Measurements from ENCODE around the gene AMBRA1. TPM values are rescaled to one million over a fixed set of nuclear protein-coding genes. Genes with fewer than 3 reads are reported as not detected.

The AMBRA1 gene
- total RNA-seq, 4 donors from 2014 or later = 20.2 to 31.3 (median 25.9) TPM

DNA sequence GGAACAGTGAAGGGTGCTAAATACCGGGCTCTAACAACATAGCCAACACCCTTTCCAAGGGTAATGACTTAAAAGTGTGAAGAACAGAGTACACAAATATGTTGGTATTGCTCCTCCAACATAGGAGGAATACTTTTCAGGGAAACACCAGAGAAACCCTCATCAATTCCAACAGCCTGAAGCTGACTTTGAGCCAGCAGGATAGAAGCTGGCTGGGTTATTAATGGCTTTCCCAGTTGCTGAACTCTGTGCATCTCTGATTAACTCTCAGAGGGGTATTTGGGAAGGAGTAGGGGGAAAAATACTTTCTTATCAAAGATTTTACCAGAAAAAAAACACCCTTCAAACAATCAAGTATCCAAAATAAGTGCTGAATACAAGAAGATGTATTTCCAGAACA, 95.6 kb downstream of the AMBRA1 start:
- DNase-seq = no peak
- no peaks in the 10 kb centered on the region for H3K27me3 ChIP-seq
- intact Hi-C loops (cut with DNase I) = no loop called here
- H3K4me1 ChIP-seq = no peaks in the 10 kb centered on the region
- no peak overlapping the region for H3K4me3 ChIP-seq
- no peaks in the 10 kb centered on the region for H3K9me3 ChIP-seq
- H3K36me3 ChIP-seq = peaks cover 0 to 54% (median 6%) of the 10 kb centered on the region in 3 donors
- no peak overlapping the region for H3K27ac ChIP-seq
- TF ChIP-seq POLR2A (IDR thresholded peaks at IDR 0.05) (no peak), CTCF (IDR thresholded peaks at IDR 0.05) (no peak)
- 67 to 96% methylated on average over 1 of the region's 1 CpG for WGBS, 2 donors

DNA sequence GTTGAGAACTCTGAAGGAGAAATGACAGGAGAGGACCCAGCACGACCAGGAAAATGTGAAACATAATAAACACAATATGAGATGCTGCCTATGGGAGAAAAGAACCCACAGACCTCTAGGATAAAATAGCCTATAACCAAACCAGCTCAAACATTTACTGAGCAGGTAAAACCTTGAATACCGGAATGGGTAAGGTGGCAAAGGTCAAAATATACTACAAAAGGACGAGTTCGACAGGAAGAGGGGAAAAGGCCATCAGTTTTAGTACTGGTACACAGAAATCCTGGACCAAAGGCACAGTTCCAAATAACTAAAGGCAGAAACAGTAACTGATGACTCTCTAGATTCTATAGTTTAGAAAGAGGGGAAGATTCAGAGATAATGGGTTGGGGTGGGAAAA, 96.3 kb downstream of the AMBRA1 start:
- H3K36me3 ChIP-seq = peaks cover 0 to 58% (median 6%) of the 10 kb centered on the region in 3 donors
- intact Hi-C loops (cut with DNase I) = no loop called here
- 80 to 83% methylated on average over 4 of the region's 4 CpGs for WGBS, 2 donors
- no peak overlapping the region for H3K27ac ChIP-seq
- H3K27me3 ChIP-seq = no peaks in the 10 kb centered on the region
- H3K4me3 ChIP-seq = no peak overlapping the region
- TF ChIP-seq POLR2A (IDR thresholded peaks at IDR 0.05) (no peak), CTCF (IDR thresholded peaks at IDR 0.05) (no peak)
- H3K4me1 ChIP-seq = peaks cover 0 to 7% (median 0%) of the 10 kb centered on the region in 3 donors
- DNase-seq = no peak
- H3K9me3 ChIP-seq = no peaks in the 10 kb centered on the region

DNA sequence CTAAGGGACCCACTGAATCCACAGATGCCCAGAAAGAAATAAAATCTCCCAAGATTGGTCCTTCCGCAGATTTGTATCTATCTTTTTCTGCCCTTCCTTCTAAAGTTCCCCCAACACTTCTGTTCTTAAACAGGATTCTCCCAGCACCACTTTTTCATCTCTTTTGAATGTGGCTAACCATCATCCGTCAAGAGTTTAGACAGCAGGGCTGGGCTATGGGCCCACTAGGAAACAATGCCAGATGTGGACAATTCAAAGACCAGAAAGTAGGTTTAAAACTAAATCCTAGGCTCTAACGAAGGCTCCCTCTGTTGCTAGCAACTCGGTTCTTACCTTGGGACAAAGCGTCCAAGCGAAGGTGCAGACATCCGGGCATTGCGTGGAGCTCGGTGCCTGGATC, 100.0 kb downstream of the AMBRA1 start:
- intact Hi-C loops (cut with DNase I) = no loop called here
- Histone ChIP-seq H3K4me1 (peaks cover 0 to 30% (median 0%) of the 10 kb centered on the region in 3 donors), H3K27ac (peak overlapping the region in 1 of 4 donors; percentile 4), H3K4me3 (no peak overlapping the region), H3K9me3 (no peaks in the 10 kb centered on the region), H3K36me3 (peaks cover 0 to 70% (median 0%) of the 10 kb centered on the region in 3 donors), H3K27me3 (no peaks in the 10 kb centered on the region)
- no peak for DNase-seq
- TF ChIP-seq CTCF (IDR thresholded peaks at IDR 0.05) = no peak
- TF ChIP-seq POLR2A (IDR thresholded peaks at IDR 0.05) = no peak
- WGBS, 2 donors = 80 to 87% methylated on average over 9 of the region's 9 CpGs

GRCh38 chr11:46492532-46492931, 101.3 kb downstream of the AMBRA1 start:
- peaks cover 0 to 70% (median 0%) of the 10 kb centered on the region in 3 donors for H3K36me3 ChIP-seq
- H3K4me3 ChIP-seq = no peak overlapping the region
- H3K9me3 ChIP-seq = no peaks in the 10 kb centered on the region
- TF ChIP-seq POLR2A (IDR thresholded peaks at IDR 0.05) (no peak), CTCF (IDR thresholded peaks at IDR 0.05) (no peak)
- H3K4me1 ChIP-seq = peaks cover 0 to 30% (median 0%) of the 10 kb centered on the region in 3 donors
- H3K27ac ChIP-seq = peak overlapping the region in 2 of 4 donors; percentile 35 to 45
- no peaks in the 10 kb centered on the region for H3K27me3 ChIP-seq
- WGBS, 2 donors = 60 to 73% methylated on average over 11 of the region's 11 CpGs
- DNase-seq = no peak
- intact Hi-C loops (cut with DNase I) = no loop called here

GRCh38 chr11:46491661-46492330, 102.0 kb downstream of the AMBRA1 start:
- TF ChIP-seq CTCF (IDR thresholded peaks at IDR 0.05) = no peak
- no peak for TF ChIP-seq POLR2A (IDR thresholded peaks at IDR 0.05)
- peaks cover 0 to 70% (median 0%) of the 10 kb centered on the region in 3 donors for H3K36me3 ChIP-seq
- DNase-seq = no peak
- H3K9me3 ChIP-seq = no peaks in the 10 kb centered on the region
- no peak overlapping the region for H3K4me3 ChIP-seq
- H3K27me3 ChIP-seq = no peaks in the 10 kb centered on the region
- 41 to 47% methylated on average over 4 of the region's 4 CpGs for WGBS, 2 donors
- intact Hi-C loops (cut with DNase I) = no loop called here
- H3K4me1 ChIP-seq = peaks cover 0 to 30% (median 0%) of the 10 kb centered on the region in 3 donors
- peak overlapping the region in 3 of 4 donors; percentile 9 to 45 (median 35) for H3K27ac ChIP-seq
